T-helper 1 cell treated with Interleukin-12 subunit alpha and Interleukin-12 subunit beta and Interleukin-4 antibody, amounts not matched to agents 30 μg/mL and 1 μg/mL, for 36 hours (primary cell): ENCODE measurements around the gene MAPKAPK3.

ENCODE experiments used
- H3K27ac Mint-ChIP-seq: one replicate; pipeline ENCODE4 v1.8.0; 2021; ENCODE audit warnings: mild to moderate bottlenecking, mixed read lengths
- H3K27me3 Mint-ChIP-seq: one replicate; pipeline ENCODE4 v1.8.0; 2021; ENCODE audit warnings: low read depth, mixed read lengths
- H3K36me3 Mint-ChIP-seq: one replicate; pipeline ENCODE4 v1.8.0; 2021; ENCODE audit warnings: low read depth, mixed read lengths
- H3K4me1 Mint-ChIP-seq: one replicate; pipeline ENCODE4 v1.8.0; 2021; ENCODE audit warnings: low read depth, mixed read lengths
- H3K4me3 Mint-ChIP-seq: one replicate; pipeline ENCODE4 v1.8.0; 2021; ENCODE audit warnings: mild to moderate bottlenecking, moderate library complexity, mixed read lengths
- H3K9me3 Mint-ChIP-seq: one replicate; pipeline ENCODE4 v1.8.0; 2021; ENCODE audit warnings: mixed read lengths

Gene MAPKAPK3

DNA sequence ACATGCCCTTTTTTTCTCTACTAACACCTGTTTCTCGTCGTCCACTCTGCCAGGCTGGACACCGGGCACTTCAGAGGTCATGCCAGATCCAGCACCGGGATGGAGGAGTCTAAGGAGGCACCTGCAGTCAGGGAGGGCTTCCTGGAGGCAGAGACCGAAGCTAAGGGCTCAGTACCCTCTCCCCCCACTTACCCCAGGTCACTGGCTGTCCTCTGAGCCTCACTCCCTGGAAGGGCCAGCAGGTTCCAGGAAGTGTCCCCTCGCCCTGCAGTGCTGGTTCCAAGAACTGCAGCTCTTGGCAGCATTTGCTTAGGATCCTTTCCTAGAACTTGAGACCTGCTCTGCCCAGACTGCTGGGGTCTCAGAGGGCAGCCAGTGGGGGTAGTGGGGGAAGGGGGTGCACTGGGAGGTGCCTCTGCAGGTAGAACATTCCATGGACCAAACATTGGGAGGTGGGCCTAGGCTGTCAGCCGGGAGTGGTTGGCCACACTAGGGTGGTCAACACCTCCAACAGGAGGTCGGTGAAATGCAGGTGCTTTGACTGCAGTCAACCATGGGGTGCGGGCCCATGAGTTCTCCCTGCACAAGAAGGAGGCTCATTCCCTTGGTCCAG lies 16.7 kb upstream of the MAPKAPK3 start:
- peaks cover 55% of the 10 kb centered on the region for H3K36me3 Mint-ChIP-seq
- H3K27me3 Mint-ChIP-seq, result no peaks in the 10 kb centered on the region
- H3K4me3 Mint-ChIP-seq, result peak overlapping the region; percentile 43
- H3K4me1 Mint-ChIP-seq, result peaks cover 77% of the 10 kb centered on the region
- H3K9me3 Mint-ChIP-seq, result no peaks in the 10 kb centered on the region
- H3K27ac Mint-ChIP-seq, result peak overlapping the region; percentile 99

DNA sequence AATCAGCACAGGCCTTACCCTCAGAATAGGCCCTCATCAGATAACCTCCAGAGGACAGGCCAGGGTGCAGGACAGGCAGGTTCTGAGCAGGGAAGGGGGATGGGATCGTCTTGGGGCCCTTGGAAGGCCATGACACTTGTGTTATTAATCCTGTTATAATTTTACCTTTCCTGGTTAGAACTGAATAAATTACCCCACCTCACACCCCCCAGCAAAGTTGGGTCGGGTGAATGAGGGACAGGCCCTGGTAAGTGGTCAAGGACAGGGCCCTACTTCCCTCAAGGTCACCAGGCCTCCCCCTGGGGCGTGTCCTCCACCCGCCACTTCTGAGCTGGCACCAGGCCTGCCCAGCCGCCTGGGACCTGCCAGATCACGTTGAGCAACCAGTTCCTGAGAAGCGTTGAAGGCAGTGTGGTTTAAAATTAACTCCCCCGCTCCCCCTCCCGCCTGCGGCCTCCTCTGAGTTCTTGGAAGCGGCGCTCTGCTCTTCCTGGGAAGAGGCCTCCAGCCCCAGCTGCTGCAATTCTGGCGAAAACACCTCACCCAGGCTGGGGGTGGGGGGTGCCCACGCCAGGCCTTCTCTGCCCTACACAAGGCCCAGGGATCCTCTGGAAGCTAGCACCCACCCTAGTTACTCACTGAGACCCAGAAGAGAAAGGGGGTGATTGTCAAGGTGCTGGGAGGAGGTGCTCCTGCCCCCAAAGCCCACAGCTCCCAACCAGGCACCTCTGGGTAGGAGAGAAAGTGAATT lies 15.9 kb upstream of the MAPKAPK3 start:
- Mint-ChIP-seq H3K36me3 (peaks cover 57% of the 10 kb centered on the region), H3K27ac (peak overlapping the region; percentile 99), H3K27me3 (no peaks in the 10 kb centered on the region), H3K9me3 (no peaks in the 10 kb centered on the region), H3K4me1 (peaks cover 78% of the 10 kb centered on the region), H3K4me3 (peak overlapping the region; percentile 78)

DNA sequence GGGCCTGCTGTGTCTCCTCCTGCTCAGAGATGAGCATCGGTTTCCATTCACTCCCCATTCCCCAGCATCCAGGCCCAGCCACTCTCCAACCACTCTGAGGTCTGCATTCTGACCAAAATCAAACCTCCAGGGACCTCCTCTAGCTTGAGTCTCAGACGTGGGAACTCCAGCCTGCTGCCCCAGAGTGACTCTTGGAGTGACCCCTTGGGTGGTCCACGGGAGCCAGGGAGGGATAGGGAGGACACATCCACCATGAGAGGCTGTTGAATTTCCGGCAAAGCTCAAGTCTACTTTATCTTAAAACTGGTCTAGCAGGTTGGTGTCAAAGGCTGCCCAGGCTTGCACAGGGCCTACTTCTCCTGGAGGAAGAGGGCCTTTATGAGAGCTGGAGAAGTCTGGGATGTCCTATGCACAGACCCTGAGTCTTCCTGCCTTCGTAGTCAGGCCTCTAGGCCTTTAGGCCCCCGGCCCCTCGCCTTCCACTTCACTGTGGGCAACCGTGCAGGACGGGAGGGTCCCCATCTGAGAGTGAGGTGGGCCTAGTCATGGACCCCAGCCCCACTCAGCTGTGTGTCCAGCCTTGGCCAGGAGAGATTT lies 14.3 kb upstream of the MAPKAPK3 start:
- peaks cover 72% of the 10 kb centered on the region for H3K36me3 Mint-ChIP-seq
- H3K27ac Mint-ChIP-seq, result peak overlapping the region; percentile 99
- H3K4me1 Mint-ChIP-seq, result peaks cover 84% of the 10 kb centered on the region
- no peaks in the 10 kb centered on the region for H3K27me3 Mint-ChIP-seq
- peak overlapping the region; percentile 78 for H3K4me3 Mint-ChIP-seq
- H3K9me3 Mint-ChIP-seq, result no peaks in the 10 kb centered on the region

DNA sequence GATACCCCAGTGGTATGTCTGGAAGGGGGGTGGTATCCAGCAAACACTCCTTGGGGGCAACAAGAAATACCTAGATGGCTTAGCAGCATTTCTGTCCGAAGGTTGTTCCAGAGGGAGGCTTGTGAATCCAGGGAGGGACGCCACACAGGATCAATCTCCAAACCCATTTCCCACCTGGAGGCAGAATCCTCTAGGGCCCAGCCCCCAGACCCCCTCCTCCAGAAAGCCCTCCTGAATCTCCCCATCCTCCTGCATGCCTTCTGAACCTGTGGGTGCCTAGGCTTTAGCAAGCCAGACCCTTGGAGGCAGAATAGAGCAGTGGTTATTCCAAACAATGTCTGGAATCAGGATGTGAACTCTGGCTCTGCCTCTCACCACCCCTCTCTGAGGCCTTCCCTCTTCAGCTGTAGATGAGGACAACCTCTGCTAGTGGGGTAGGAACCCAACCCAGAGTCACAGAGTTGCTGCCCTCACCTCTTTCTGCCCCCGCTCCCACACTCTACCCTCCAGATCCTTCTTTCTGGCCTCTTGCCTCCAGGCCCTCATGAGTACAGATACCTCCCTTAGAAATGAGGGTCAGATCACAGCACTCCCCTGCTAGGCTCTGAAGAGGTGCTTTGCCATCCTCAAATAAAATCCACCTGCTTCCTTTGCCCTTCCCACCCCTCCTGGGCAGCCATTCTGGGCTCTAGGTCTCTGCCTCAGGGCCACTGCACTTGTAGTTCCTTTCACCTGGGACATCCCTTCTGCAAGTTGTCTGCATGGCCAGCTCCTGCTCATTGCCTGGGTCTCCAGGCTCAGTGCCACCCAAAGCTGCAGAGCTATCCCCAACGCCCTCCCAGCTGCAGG lies 13.5 kb upstream of the MAPKAPK3 start:
- Mint-ChIP-seq H3K27me3 (no peaks in the 10 kb centered on the region), H3K9me3 (no peaks in the 10 kb centered on the region), H3K4me1 (peaks cover 77% of the 10 kb centered on the region), H3K4me3 (peak overlapping the region; percentile 98), H3K36me3 (peaks cover 73% of the 10 kb centered on the region), H3K27ac (peak overlapping the region; percentile 99)

DNA sequence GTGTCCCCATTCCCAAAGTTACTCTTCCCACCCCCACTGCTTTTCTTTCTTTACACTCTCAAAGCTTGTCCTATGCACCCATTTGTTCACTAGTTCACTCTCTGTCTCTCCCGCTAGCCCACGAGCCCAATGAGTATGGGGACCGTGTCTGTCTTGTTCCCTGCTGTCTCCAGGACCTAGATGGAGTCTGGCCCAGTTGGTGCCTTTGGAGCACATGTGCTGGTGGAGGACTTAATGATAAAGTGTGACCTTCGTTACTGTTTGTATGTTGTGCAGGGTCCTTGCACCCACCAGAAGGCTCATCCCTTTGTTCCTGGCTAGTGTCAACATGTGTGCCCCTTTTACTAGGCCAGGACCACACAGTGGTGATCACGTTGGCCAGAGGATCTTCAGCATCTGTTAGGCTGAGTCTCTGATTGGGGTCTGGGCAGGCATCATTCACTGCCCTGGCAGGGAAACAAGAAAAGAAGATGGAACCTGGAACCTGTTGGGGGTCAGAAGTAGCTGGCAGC lies 12.8 kb upstream of the MAPKAPK3 start:
- Mint-ChIP-seq H3K36me3 (peaks cover 77% of the 10 kb centered on the region), H3K27me3 (no peaks in the 10 kb centered on the region), H3K27ac (peak overlapping the region; percentile 99), H3K9me3 (no peaks in the 10 kb centered on the region), H3K4me1 (peaks cover 73% of the 10 kb centered on the region), H3K4me3 (peak overlapping the region; percentile 98)

DNA sequence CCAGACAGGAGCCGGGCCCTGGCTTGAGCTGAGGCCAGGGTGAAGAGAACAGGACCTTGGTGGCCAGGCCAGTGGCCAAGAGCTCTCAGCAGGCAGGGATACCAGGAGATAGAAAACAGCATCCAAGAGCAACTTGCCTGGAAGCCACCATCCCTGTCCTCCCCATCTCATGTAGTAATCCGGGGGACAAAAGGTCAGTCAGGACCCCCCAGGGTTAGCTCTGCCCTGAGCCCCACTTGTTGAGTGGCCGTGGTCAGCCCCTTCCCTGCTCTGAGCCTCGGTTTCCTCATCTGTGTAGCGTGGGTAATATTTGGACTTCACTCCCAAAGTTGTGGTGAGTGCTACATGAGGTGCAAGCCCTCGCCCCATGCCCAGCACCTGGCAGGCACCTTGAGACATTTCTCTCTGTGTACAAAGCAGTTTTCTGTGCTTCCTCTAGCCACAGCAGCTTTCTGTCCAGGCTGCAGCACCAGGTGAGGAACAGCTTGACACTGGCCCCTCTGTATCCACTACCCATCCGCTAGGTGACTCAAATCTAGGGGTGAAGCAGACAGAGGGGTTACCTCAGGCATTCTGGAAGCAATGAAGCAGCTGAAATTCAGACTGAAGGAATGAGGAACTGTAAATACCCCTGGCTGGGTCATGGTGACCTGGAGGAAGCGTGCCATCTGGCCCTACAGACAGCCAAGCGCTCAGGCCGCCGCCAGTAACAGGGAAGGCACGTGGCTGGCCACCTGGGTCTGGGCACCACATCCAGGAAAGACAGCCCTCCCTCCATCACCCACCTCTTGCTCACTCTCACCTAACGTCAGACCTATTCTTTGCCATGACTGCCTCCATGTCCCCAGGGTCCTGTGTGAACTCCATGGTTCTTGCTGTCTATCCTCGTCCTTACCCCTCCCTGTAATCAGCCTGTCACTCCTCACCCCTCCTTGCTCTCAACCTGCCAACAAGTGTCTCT lies 12.0 kb upstream of the MAPKAPK3 start:
- no peaks in the 10 kb centered on the region for H3K27me3 Mint-ChIP-seq
- peaks cover 67% of the 10 kb centered on the region for H3K4me1 Mint-ChIP-seq
- peak overlapping the region; percentile 98 for H3K4me3 Mint-ChIP-seq
- H3K36me3 Mint-ChIP-seq, result peaks cover 81% of the 10 kb centered on the region
- no peaks in the 10 kb centered on the region for H3K9me3 Mint-ChIP-seq
- peak overlapping the region; percentile 99 for H3K27ac Mint-ChIP-seq

DNA sequence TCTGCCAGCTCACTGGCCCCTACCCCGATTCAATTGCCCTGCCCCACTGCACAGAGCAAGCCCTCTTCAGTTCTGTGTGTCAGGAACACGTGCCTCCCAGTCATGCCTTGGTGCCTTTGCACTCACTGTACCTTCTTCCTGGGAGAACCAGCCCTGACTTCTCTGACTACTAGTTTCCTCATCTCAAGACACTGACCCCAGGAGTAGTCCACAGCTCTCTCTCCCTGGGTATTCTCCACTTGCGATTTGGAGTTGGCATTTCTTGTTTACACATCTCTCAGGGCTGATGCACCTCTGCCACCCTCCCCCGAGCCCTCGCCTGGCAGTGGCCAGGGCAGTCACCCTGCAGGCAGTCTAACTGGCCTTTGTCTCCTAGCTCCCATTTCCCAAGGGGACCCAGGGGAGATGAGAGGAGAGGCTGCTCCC lies 11.0 kb upstream of the MAPKAPK3 start:
- Mint-ChIP-seq H3K27ac (peak overlapping the region; percentile 99), H3K27me3 (no peaks in the 10 kb centered on the region), H3K4me3 (peak overlapping the region; percentile 98), H3K36me3 (peaks cover 87% of the 10 kb centered on the region), H3K4me1 (peaks cover 59% of the 10 kb centered on the region), H3K9me3 (no peaks in the 10 kb centered on the region)

DNA sequence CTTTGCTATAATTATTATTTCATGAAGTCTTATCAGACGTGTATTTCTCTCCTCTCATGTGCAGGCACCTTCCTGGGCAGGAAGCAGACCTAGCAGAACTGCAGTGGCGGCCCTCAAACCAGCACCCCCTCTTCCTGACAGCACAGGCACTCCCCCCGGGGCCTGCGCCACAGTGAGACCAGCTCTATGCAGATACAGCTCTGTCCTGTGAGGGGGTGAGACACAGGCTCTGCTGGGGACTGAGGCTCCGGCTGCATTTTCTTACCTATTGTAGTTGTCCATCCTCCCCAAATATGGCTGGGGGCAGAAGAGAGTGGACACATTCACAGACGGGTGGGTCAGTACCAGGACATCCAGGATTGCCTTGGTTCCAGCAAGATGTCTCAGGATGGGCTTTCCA lies 10.4 kb upstream of the MAPKAPK3 start:
- Mint-ChIP-seq H3K4me3 (peak overlapping the region; percentile 98), H3K27ac (peak overlapping the region; percentile 99), H3K9me3 (no peaks in the 10 kb centered on the region), H3K4me1 (peaks cover 52% of the 10 kb centered on the region), H3K27me3 (no peaks in the 10 kb centered on the region), H3K36me3 (peaks cover 92% of the 10 kb centered on the region)

DNA sequence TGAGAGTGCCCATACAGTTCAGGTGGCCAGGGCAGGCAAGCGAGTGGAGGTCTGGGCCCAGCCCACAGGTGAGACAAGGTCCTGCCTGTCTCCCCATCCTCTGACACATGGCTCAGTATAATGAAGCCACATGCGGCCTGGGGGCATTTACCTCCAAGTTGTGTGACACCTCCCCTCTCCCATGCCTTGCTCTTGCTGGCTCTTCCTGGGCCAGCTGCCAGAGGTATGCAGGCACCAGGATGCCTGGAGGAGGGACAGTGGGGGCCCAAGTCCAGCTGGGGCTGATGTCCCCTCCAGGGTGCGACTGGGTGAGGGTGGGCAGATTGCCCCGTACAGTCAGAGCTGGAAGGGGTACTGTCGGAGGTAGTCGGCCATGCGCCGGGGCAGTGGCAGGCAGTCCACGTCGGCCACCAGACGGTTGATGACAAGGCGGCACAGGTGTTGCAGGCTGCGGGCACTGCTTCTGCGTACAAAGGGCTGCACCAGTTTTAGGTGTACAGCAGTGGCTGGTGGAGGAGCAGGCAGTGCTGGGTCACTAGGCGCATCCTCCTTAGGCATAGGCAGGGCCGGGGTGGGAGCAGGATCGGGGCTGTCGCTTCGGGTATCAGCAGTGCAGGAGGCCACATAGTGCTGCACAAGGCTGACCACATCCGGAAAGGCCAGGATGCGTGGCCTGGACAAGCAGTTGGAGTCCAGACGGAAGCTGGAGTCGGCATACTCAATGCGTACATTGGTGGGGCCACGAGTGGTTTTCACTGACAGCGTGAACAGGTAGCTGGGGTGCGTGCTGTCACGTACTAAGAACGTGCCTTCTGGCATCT lies 9.5 kb upstream of the MAPKAPK3 start:
- H3K4me3 Mint-ChIP-seq, result peak overlapping the region; percentile 98
- peaks cover 91% of the 10 kb centered on the region for H3K36me3 Mint-ChIP-seq
- no peaks in the 10 kb centered on the region for H3K9me3 Mint-ChIP-seq
- peak overlapping the region; percentile 99 for H3K27ac Mint-ChIP-seq
- peaks cover 46% of the 10 kb centered on the region for H3K4me1 Mint-ChIP-seq
- no peaks in the 10 kb centered on the region for H3K27me3 Mint-ChIP-seq

DNA sequence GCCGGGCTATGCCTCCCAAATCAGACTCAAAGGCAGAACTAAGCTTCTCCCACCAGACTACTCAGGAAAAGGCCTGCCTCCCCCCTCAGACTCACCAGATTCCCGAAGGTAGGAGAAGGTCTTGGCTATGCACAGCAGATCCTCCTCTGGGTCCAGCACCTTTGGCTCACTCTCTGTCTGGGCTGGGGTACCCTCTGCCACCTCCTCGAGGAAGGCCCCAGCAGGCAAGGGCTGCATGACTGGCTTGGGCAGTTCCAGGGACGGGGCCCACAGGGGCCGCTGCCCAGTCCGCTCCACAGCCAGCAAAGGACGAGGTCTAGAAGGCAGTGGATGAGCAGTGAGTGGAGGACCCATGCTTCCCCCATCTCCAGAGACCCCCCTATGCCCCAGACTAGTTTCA lies 8.7 kb upstream of the MAPKAPK3 start:
- H3K4me1 Mint-ChIP-seq, result peaks cover 42% of the 10 kb centered on the region
- H3K36me3 Mint-ChIP-seq, result peaks cover 91% of the 10 kb centered on the region
- peak overlapping the region; percentile 98 for H3K4me3 Mint-ChIP-seq
- H3K27me3 Mint-ChIP-seq, result no peaks in the 10 kb centered on the region
- peak overlapping the region; percentile 99 for H3K27ac Mint-ChIP-seq
- H3K9me3 Mint-ChIP-seq, result no peaks in the 10 kb centered on the region

DNA sequence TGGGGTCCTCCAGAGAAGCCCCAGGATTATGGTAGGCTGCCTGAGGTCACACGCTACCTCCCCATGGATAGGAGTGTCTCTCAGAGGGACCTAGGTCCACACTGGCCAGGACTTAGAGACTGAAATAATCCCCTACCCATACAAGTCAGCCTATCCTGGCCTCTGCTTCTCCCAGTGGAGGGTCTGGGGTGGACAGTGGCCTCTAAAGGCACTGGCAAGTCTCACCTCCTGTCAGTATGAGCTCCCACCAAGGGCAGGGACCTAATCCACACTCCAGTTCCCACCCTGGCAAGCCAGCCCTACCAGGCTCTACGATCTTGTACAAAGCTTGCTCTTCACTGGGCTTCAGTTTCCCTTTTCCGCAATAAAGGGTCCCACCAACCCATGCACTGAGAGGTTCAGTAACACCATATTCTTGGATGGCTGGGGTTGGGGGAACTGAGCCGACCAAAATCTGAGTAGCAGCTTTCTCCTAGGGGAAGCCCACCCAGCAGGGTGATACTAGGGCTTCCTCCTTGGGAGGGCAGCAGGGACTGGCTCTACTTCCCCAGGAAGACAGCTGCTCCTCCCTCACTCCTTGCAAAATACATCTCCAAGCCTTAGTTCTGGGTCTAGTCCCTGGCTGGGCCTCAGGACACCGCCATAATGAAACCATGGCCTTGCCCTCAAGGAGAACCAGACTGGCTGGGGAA lies 7.7 kb upstream of the MAPKAPK3 start:
- peak overlapping the region; percentile 98 for H3K4me3 Mint-ChIP-seq
- H3K36me3 Mint-ChIP-seq, result peaks cover 87% of the 10 kb centered on the region
- H3K27me3 Mint-ChIP-seq, result no peaks in the 10 kb centered on the region
- no peaks in the 10 kb centered on the region for H3K9me3 Mint-ChIP-seq
- peaks cover 41% of the 10 kb centered on the region for H3K4me1 Mint-ChIP-seq
- peak overlapping the region; percentile 99 for H3K27ac Mint-ChIP-seq

DNA sequence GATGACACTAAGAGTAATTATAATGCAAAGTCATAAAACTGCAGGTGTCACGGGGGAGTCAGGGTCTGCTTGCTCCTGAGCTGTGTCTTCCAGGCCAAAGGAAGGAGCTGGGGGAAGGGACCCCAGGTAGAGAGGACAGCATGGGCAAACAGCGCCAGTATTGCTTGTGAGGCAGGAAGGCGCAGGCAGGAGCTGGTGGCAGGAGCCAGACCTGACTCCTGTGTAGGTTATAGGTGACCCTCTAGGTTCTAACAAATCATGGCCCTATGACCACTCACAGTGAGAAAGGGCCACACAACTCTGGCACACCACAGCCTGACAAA lies 7.2 kb upstream of the MAPKAPK3 start:
- H3K36me3 Mint-ChIP-seq, result peaks cover 84% of the 10 kb centered on the region
- peak overlapping the region; percentile 98 for H3K4me3 Mint-ChIP-seq
- no peaks in the 10 kb centered on the region for H3K27me3 Mint-ChIP-seq
- H3K9me3 Mint-ChIP-seq, result no peaks in the 10 kb centered on the region
- H3K4me1 Mint-ChIP-seq, result peaks cover 42% of the 10 kb centered on the region
- peak overlapping the region; percentile 99 for H3K27ac Mint-ChIP-seq
